HG03354 (cell line): Measurements from ENCODE around the gene CEP128.

Experiments
- ATAC-seq: cut with Tn5 transposase; IDR thresholded peaks from one replicate; pipeline ENCODE4 v1.9.1; 2021; ENCODE audit warnings: mild to moderate bottlenecking; ENCODE audit not compliant: unreplicated experiment, poor library complexity, severe bottlenecking

CEP128 gene

DNA sequence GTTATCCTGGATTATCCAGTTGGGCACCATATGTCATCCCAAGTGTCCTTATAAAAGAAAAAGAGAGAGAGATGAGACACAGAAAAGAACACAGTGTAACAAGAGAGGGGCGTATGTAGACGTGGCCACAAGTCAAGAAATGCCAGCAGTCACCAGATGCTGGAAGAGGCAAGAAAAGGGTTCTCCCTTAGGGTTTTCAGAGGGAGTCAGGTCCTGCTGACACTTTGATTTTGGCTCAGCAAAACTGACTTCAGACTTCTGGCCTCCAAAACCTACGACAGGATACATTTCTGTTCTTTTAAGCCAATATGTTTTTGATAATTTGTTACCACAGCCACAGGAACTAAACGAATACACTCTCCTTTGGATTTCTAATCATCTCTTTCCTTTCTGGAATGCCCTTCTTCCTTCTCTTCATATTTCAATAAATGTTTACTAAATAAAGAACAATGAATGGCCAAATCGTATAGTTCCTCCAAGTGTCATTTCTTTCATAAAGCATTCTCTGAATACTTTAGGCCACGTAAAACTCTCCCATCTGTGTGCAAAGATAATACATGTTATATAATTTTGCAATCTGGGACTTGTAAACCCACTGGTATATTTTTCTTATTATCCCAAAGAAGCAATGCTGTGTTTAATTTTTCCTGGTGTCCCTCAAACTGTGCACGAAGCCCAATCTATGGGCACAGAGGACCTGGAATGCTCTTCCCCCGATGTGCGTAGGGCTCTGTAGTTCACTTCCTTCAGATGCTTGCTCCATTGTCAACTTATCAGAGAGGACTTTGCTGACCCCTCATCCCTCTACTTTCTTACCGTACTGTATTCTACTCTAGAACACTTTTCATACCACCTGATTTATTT is 303.6 kb downstream of the CEP128 start:
- ATAC-seq, result no peak

DNA sequence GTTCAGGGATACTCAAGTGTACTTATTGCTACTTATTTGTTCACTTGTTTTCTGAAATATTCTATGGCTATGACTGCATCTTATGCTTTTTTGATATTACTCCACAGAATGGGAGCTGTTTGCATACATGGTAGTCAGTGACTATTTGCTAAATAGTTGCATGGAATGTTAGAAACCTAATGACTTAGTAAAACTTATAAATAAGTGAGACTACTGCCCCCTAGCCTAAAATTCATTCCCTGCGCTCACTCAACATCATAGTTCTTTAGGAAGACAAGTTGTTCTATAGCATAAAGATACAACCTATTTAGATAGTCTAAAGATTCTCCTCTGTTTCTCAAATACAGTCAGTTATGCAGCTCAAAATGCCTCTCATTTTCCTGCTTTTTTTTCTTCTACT is 305.5 kb downstream of the CEP128 start:
- no peak for ATAC-seq

DNA sequence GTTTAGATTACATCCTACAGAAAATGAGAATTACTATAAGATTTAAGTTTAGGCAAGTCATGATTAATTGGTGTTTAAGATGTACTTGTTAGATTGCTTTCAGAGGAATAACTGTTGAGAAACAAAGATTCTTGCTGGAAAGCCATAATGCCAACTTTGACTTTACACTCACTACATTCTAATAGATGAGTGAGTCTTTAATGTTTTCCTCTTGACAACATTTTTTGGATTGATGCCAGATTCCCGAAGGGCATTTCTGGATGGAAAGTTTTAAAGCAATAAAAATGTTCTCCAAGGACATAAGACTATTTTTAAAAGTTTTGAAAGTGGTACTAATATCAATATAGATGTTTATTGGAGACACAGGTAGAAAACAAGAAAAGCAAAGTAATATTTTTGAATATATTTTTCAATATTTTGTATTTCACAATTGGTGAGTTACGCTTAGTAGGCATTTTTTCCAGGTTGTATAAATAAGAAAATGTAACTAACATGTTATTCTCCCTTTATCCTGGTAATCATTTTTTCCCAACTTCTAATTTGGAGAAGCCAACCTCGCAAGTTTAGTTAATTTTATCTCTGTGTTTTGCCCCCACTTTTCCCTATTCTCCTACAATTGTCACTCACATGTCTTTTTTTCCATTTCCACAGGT is 307.3 kb downstream of the CEP128 start:
- no peak for ATAC-seq

DNA sequence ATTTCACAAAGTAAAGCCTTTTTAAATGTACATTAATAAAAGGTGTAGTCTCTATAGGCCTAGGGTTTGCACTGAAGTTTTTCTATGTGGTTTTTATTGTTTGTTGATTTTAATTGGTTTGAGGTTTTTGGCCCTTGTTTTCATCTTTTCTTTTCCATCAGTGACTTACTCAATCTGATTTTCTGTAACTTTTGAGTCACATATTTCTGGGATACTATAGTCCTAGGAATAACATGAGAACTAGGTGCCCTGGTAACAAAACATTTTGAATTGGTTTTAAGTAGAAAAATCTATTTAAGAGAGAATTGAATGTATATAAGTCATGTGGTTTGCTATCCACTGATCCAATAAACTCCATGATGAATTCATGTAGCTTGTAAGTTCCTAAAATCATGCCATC is 311.9 kb downstream of the CEP128 start:
- ATAC-seq, result no peak

DNA sequence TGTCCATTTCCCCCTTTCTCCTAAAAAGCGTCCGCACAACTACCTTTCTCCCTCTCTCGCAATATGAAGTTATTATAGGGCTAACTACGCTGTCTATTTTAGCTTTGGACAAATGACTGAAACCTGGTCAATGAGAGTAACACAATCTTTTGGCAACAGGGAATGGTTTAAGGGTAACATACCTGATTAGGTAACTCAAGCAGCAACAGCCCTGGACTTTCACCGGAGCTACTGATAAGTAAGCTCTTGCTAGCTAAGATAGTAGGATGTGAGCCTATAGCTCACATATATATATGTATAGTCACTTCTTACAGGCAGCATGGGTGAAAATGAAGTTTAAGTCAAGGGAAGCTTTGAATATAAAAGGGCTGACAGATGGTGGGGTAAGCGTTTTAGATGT is 313.0 kb downstream of the CEP128 start:
- ATAC-seq, result no peak

DNA sequence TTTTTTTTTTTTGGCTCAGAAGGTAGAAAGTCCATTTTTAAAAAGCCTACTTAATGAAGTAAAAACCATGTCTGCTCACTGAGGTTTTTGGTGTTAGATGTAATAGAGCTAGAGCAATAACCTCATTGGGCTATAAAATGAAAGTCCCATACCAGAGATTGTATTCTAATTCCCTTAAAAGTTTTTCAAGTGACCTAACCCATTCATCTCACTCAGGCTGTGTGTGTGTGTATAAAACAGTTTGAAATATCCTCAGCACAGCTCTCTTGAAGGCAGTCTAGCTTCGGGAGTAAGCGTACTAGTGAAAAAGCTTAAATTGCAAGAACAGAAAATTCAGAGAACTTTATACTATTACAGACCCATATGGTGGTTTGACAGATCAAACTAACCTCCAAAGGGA is 313.8 kb downstream of the CEP128 start:
- no peak for ATAC-seq

DNA sequence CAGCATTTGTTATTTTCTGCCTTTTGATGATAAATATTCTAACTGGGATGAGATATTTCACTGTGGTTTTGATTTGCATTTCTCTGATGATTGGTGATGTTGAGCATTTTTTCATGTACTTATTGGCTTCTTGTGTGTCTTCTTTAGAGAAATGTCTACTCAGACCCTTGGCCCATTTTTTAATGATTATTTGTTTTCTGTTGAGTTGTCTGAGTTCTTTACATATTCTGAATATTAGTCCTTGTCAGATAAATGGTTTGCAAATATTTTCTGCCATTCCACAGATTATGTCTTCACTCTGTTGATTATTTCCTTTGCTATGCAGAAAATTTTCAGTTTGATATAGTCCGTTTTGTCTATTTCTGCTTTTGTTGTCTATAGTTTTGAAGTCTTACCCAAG is 317.0 kb downstream of the CEP128 start:
- no peak for ATAC-seq

DNA sequence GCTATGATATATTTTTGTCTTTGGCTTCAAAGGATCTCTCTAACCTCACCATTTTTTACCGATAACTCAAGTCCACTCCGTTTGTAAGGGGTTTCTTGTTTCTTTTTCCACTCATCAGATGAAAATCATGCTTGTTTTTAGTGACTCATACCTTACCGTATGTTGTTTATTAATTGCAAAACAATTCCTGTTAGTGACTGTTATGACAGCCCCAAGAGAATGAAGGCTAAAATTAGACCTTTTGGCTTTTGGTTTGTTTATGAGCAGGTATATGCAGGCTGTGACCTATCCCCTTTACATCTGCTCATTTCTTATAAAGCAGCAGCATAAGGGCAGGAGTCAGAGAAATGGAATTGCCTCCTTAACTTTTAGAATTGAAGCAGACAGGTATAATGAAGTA is 319.8 kb downstream of the CEP128 start:
- peak; percentile 98 for ATAC-seq

DNA sequence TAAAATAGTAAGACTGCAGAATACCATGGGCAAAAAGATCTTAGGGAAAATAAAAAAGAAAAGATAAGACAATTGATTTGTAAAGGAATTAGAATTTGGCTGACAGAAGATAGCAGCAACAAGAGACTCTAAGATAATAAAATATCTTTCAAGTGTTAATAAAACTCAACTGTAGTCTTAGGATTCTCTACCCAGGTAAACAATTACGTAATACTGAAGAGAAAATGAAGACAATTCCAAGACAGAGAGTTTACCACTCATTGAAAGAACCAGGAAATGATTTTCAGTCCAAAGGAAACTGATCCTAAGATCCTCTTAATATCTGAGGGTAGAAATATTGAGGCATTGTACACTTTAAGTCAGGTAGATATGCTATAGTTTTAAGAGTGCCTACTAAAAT is 321.1 kb downstream of the CEP128 start:
- no peak for ATAC-seq

DNA sequence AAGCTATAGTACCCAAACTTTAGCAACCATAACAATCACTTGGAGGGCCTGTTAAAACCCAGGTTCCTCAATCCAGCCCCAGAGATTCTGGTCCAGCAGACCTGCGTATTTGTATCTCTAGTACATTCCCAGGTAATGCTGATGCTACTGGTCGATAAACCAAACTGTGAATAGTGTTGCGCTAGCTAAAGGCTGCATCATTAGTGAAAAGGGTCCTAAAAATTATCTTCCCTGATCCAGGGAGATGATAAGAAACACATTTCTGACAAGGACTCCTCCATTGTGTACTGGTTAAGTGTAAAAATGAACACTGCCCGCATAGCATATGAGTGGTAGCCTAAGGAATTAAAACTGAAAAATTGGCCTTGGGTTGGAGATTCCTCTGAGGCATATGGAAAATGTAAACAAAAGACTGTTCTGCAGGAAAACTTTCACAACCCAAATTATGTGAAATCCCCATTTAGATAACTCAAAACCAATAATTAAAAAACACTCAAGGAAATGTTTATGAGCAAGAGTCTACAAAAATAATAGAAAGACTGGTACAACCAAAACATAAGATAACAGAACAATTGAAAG is 322.7 kb downstream of the CEP128 start:
- ATAC-seq, result no peak

DNA sequence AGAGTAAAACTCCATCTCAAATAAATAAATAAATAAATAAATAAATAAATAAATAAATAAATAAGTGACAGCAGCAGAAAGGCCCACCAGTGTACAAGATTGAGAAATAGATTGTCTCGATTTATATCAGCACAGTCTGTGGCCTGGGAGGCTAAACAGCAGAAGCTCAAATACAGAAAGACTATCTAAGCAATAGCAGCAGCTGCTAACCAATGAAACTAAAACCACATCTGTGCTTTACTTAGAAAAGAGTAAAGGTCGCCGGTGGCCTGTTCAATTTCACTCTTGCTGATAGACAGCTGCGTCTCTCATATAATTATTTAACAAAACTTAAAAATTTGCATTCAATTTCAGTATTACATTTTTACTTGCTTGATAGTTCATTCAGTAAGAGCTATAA is 325.7 kb downstream of the CEP128 start:
- peak; percentile 98 for ATAC-seq

DNA sequence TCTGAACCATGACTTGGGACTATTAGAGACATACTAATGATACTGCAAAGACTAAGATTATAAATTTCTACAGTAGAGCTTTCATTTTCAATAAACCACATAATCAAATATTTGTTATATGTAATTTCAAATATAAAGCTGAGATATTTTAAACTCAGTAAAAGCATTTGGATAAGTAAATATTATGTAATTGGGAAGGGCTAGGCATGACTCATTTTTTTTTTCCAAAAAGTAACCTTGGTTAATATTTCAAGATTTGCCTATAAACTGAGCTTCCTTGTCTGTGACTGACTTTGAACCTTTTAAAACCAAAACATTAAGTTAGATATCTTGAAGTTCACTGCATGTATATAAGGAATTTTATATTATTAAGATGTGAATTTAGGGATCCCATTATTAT is 332.5 kb downstream of the CEP128 start:
- no peak for ATAC-seq

DNA sequence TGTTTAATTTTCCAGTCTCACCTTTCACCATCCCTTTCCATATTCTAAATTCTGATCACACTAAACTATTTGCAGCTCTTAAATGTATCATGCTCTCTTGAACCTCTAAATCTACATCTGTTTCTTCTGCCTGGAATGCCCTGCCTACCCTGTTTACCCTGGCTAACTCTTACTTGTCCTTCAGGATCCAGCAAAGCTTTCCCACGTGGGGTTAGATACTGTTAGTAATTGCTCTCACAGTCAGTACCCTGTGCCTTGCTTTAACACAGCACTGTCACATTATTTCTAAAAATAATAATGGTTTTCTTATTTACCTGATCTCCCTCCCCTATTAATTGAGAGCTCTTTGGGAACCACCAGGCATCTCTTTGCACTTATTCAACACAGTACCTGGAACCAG is 333.0 kb downstream of the CEP128 start:
- no peak for ATAC-seq

DNA sequence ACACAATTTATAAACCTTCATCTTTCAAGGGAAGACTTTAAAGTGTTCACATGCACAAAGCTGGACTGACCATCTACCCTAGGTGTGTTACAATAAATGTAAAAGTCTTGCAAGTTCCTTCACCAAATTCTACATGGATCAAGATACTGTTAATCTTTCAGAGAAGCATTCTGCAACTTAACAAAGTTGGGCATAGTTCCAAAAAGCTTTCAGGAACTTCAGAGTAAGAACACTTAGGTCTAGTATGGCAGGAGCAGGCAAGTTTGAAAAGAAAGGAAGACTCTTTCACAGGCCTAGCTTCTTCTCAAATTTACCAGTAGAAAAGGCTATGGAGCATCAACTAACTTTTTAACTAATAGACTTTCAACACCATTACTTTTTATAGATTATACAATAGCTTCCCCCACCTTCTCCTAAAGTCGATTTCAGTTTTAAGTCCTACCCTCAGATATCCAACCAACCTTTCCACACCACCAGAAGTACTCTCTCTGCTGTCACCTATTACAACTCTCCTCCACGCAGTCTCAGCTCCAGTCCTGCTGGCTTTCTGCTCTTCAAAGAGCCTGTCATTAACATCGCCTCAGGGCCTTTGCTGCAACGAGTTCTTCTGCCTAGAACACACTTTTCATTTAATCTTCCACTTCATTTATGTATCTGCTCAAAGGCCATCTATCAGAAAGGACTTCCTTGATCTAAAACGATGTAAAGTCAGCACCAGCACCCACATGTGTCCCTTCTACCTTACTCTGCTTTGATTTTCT is 333.9 kb downstream of the CEP128 start:
- ATAC-seq, result no peak

DNA sequence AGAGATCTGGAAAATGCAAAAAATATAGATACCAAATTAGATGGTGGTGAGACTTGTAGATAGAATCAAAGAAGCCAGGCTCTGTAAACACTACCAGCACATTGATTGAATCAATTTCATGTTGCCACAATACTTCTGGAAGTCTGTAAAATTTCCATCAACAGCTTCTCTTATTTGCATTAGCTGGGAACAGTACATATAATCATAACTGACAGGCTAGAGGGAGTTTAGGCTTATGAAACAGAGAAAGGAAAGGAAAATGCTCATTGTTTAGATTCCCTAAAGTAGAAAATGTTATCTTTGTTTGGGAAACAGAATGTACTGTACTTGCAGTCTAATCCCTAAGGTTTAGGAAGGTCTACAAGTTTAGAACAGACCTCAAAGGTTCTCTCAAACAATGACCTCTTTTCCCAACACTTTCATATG is 335.2 kb downstream of the CEP128 start:
- no peak for ATAC-seq

DNA sequence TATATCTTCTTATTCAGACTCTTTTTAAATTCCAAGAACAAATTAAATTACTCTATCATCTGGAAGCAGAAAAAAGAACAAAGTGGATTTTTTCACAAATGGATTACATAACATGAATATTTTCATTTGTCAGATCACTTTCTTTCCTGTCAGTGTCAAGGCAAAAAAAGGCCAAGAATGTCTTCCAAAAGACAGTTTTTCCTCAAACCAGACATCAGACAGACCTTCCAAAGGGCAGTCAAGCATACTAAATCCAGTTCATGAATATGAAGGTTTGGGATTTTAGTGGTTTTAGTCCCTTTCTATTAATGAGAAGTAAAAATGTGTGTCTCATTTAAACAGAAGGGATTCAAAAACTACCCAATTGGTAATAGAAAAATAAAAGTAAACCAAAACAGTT is 336.0 kb downstream of the CEP128 start:
- ATAC-seq, result no peak

DNA sequence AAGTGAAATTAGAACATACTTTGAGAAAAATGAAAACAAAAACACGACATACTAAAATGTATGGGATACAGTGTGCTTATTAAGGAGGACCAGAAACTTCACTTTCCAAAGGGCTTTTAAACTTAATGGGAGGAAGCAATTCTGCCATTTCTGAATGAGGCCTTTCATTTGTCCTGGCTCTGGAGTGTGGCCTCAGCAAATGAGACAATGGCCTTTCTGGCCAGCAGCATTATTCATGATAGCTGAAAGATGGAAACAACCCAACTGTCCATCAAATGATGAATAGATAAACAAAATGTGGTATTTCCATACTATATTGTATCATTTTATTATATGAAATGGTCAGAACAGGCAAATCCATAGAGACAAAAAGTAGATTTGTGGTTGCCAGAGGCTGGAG is 338.6 kb downstream of the CEP128 start:
- ATAC-seq, result no peak

DNA sequence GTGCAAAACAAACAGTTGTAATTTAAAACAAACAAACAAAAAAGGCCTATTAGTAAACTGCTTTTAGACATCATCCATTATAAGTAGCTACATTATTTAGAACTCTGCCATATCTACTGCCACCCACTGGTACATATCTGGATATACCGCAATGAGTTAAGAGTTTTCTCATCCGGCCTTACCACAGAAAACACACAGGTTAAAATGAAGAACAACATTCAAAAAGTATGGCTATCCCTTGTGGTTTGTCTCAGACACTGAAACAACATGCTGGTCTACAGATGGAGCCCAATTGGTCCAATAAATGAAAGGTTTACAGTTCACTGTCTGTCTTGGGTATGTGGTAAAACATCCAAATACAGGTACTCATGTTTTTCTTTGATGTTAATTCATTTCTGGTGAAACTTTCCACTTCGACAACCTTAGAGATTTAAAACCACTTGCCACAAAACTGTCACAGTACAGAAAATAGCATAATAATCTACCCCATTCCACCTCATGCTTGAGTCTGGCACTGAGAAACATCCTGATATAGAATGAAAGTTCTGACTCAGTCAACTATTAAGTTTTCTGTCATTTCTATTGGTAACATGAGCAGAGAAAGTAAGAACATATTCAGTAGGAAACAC is 354.3 kb downstream of the CEP128 start:
- peak; percentile 95 for ATAC-seq

DNA sequence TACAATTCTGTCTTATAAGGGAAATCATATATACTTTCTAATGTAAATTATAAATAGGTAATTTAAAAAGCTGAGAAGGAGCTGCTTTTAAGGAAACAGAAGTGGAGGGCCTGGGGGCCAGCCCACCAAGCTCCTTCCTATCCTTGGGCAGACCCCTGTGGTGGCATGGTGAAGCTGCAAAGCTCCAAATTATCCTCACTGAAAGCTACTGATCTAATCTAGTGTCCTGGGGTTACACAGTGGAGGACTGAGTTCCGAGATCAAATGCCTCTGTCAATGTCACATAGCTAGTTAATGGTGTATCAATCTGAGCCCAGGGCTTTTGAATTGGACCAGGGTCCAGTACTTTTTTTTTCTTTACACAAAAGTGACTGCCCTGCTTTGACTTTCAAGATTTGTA is 355.4 kb downstream of the CEP128 start:
- ATAC-seq, result no peak

DNA sequence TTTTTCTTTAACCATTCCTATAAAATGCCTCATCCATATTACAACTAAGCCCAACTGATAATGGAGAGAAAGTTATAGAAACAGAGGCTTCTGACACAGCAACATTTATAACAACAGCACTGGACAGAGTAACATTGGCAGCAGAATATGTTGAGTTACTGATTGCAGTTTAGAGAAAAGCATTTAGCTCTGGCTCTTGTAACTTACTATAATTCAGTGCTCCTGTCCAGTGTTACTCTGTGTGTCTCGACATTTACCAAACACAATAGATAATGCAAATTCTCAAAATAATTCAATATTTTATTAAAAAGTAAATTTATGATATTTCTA is 356.1 kb downstream of the CEP128 start:
- ATAC-seq, result no peak
